ENCODE data around the gene COMP.
"Not testable (repeated sequence)": the region's sequence is repeated elsewhere in the genome, so short reads cannot be mapped to it uniquely, and the experiment has no call there.

COMP gene

GRCh38 chr19:18745012-18745735 lies 45.9 kb downstream of the COMP start:
- DNase-seq, result no peak

- no peak for DNase-seq
These were observed 47.2 kb downstream of the COMP start for GRCh38 chr19:18743784-18744418.

GRCh38 chr19:18742838-18743783 lies 48.0 kb downstream of the COMP start:
- DNase-seq, result no peak

GRCh38 chr19:18742324-18742723 lies 48.8 kb downstream of the COMP start:
- DNase-seq, result no peak

GRCh38 chr19:18741124-18742121 lies 49.7 kb downstream of the COMP start:
- DNase-seq, result no peak

- no peak for DNase-seq
These were observed 52.0 kb downstream of the COMP start for GRCh38 chr19:18738961-18739690.

GRCh38 chr19:18737954-18738351 lies 53.2 kb downstream of the COMP start:
- DNase-seq, result peak; percentile 13

- peak; percentile 13 for DNase-seq
These were observed 53.7 kb downstream of the COMP start for GRCh38 chr19:18737337-18737953.

GRCh38 chr19:18736415-18737336 lies 54.4 kb downstream of the COMP start:
- DNase-seq, result no peak

- DNase-seq, result no peak
These were observed 55.4 kb downstream of the COMP start for GRCh38 chr19:18735752-18736151.

- DNase-seq, result no peak
These were observed 55.8 kb downstream of the COMP start for GRCh38 chr19:18735324-18735723.

GRCh38 chr19:18733762-18734332 lies 57.3 kb downstream of the COMP start:
- DNase-seq, result not testable (repeated sequence)

GRCh38 chr19:18733196-18733647 lies 57.9 kb downstream of the COMP start:
- DNase-seq, result no peak

Measured in kidney glomerular epithelial cell (primary cell).